Stimulated activated naive CD4-positive, alpha-beta T cell (primary cell): Measurements from ENCODE around the gene BATF2.
"Not testable (repeated sequence)": the region's sequence is repeated elsewhere in the genome, so short reads cannot be mapped to it uniquely, and the experiment has no call there.

Experiments used
- DNase-seq, 6 experiments: peaks; one replicate each; lab custom pipeline; 2025; lab: John Stamatoyannopoulos, UW

BATF2 gene

GRCh38 chr11:65013130-65013887 is 16.5 kb upstream of the BATF2 start:
- peak; percentile 83 to 92 (median 90) for DNase-seq

- DNase-seq: no peak
Measured at GRCh38 chr11:65008873-65009272, 12.1 kb upstream of the BATF2 start.

- DNase-seq: no peak
Measured at GRCh38 chr11:65008016-65008415, 11.2 kb upstream of the BATF2 start.

GRCh38 chr11:65003968-65004367 is 7.2 kb upstream of the BATF2 start:
- DNase-seq: not testable (repeated sequence)

DNA sequence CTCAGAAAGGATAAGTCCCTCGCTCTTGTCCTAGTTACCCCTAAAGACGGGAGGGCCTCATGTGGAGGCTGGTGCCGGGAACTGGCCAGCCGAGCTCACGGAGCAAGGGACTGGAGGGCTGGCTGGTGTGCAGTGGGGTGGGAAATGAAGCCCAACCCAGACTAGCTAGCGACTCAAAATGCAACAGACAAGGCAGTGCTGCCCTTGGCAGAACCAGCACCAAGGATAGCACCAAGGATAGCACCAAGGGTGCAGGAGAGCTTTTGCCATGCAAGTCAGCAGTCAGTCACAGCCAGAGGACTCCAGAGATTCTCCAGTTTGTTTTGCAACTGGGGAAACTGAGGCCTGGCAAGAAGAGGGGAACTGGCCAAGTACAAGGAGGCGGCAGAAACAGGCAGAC is 6.5 kb upstream of the BATF2 start:
- no peak for DNase-seq

GRCh38 chr11:65002706-65003105 is 5.9 kb upstream of the BATF2 start:
- no peak for DNase-seq

- DNase-seq: no peak
Measured at GRCh38 chr11:64999478-64999877, 2.7 kb upstream of the BATF2 start.

- no peak for DNase-seq
Measured at GRCh38 chr11:64998690-64999431, 2.1 kb upstream of the BATF2 start.

DNA sequence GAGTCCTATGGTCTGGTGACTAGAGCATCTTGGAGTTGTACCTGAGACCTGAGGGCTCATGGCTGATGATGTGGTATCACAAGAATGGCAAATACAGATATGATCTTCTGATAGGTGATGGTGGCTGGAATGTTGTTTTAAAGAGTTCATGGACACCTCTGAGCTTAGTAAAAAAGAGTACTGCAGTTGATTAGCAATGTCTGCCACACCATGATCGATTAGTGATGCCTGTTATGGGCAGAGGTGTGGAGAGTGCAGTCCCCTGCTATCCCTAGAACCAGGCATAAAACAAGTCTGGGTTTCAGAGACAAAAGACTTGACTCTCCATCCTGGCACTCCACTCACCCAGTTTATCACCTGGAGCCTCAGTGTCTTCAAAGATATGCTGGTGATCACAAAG is 1.4 kb upstream of the BATF2 start:
- DNase-seq: no peak

GRCh38 chr11:64996327-64996709 is 453 bp downstream of the BATF2 start:
- DNase-seq: no peak

GRCh38 chr11:64994318-64994717 is 2.5 kb downstream of the BATF2 start:
- DNase-seq: no peak

DNA sequence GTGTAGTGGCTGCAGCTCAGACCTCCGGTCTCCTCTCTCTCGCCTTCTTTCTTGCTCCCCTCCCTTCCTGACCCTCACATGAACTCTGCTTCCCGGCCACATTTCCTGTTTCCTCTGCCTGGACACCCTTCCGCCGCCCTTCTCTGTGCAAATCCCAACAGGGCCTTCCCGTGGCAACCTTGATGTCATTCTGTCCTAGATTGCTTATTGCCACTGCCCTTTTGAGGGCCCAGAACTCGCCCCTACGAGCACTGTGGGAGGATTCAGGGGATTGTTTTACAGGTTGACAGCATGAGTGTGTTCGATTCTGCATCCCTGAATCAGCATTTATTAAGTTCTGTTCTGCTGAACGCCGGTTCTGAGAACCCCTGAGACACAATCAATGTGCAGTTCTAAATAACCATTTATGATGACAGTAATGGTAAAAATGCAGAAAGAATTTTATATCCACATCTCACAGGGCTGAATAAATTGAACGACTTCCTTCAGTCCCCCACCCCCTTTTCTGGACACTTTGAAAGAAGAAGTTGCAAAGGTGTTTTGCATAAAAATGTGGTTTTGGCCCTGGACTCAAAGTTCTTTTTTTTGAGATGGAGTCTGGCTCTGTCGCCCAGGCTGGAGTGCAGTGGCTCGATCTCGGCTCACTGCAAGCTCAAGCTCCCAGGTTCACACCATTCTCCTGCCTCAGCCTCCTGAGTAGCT is 6.4 kb downstream of the BATF2 start:
- DNase-seq: no peak

DNA sequence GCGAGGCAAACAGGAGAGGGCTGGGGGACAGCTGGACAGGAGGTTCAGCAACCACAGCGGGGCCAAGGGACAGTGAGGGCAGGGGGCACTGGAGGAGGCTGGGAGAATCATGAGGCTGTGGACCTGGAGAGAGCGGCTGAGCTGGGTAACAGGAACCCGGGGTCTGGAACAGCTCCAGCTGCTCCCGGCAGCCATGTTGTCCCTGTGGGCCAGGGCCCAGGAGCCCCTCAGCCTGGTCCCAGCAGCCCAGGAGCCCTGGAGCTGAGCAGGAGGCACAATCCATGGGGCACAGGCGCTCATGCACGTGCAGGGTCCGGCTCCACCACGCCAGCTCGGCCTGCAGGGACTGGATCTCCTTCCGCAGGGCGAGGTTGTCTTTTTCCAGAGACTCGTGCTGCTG is 7.4 kb downstream of the BATF2 start:
- no peak for DNase-seq

GRCh38 chr11:64987998-64988854 is 8.5 kb downstream of the BATF2 start:
- DNase-seq: no peak

DNA sequence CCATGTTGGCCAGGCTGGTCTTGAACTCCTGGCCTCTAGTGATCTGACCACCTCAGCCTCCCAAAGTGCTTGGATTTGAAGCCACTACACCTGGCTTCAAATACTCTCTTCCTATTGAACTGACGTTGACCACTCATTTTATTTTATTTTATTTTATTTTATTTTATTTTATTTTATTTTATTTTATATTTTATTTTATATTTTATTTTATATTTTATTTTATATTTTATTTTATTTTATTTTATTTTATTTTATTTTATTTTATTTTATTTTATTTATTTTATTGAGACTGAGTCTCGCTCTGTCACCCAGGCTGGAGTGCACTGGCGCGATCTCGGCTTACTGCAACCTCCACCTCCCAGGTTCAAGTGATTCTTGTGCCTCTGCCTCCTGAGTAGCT is 13.4 kb downstream of the BATF2 start:
- not testable (repeated sequence) for DNase-seq

- no peak for DNase-seq
Measured at GRCh38 chr11:64976651-64977050, 20.1 kb downstream of the BATF2 start.

DNA sequence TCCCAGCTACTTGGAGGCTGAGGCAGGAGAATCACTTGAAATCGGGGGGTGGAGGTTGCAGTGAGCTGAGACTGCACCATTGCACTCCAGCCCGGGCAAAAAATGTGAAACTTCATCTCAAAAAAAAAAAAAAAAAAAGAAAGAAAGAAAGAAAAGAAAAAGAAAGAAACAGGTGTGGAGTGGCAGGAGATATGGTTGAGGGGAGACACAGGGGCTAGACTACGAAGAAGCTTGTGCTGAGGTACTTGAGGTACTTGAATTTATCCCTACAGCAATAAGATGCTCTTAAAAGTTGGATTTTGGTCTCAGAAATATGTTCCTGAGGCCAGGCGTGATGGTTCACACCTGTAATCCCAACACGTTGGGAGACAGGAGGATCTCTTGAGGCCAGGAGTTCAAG is 22.6 kb downstream of the BATF2 start:
- no peak for DNase-seq

DNA sequence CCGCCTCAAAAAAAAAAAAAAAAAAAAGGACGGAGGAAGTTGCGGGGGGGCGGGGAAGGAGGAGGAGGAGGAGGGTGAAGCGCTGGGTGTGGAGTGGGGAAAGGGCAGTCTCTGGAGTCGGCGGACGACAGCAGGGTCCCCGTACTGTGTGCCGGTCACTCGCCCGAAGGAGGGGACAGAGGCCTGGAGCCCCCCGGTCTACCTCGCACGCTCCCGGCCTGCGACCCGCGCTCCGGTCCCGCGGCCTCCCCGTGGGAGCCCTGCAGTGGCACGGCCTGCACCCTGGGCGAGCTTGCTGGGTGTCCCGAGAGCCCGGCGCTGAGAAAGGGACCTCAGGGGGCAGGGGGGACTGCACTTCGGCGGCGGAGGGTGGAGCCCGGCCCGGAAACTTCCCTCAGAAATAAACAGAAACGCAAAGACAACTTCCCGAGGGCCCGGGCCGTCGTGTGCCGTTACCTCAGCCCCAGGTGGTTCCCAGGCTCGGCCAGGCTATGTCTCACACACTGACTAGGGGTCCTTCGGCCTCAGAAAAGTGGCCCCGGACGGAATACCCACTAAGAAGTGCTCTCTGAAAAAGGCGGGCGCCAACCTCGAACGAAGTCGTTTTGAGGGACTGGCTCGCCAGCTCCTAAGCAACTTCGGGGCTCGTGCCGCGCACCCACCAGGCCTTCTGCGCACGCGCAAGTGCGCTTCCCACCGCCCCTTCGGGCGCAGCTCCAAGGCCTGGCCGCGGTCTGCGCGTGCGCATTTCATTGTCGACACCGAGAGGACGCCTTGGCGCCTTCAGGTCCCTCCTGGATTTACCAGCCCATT is 25.1 kb downstream of the BATF2 start, which contains the start of gene MAJIN:
Gene MAJIN (minus strand): TSS at position 688 of the 813 bp plus-strand sequence. CDS start 12,703 bp downstream, outside the sequence.
- peak; percentile 74 to 92 (median 89) for DNase-seq

DNA sequence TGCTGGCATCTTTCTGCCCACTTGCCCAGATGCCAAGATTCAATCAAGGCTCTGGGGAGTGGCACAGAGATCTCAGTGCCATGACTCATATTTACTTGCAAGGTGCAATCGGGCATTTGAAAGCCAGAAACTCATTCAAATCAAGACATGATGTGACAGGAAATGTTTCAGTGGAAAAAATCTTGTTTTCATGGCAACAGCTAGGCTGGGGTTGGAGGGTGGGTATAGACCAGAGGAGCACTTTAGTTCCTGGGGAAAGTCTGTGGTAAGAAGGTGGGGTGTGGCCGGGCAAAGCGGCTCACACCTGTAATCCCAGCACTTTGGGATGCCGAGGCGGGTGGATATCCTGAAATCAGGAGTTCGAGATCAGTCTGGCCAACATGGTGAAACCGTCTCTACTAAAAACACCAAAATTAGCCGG is 26.0 kb downstream of the BATF2 start:
- no peak for DNase-seq

- no peak for DNase-seq
Measured at GRCh38 chr11:64969209-64969608, 27.6 kb downstream of the BATF2 start.

DNA sequence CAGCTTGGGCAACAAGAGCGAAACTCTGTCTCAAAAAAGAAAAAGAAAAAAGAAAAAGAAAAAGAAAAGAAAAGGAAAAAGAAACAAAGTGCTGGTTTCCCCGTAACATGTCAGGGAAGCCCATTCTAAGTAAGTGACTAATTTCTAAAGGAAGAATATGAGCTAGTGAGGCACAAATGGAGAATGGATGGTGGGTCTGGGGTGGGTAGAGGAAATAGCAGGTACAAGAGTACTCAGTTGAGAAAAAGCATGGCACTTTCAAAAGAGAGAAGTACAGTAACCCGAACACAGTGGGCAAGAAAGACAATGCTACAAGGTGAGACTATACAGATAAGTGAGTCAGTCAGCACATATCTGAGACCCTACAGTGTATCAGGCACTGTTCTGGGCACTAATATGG is 29.4 kb downstream of the BATF2 start:
- no peak for DNase-seq
